Hematopoietic multipotent progenitor cell treated with erythropoietin and hydrocortisone succinate and interleukin-3 and kit ligand, for 17 days (in vitro differentiated cells): Measurements from ENCODE around the gene PIK3C2B.

ENCODE experiments used
- DNase-seq: peaks from one replicate; pipeline ENCODE4 v3.0.0-alpha.2; 2015; ENCODE audit warnings: low spot score

PIK3C2B gene

DNA sequence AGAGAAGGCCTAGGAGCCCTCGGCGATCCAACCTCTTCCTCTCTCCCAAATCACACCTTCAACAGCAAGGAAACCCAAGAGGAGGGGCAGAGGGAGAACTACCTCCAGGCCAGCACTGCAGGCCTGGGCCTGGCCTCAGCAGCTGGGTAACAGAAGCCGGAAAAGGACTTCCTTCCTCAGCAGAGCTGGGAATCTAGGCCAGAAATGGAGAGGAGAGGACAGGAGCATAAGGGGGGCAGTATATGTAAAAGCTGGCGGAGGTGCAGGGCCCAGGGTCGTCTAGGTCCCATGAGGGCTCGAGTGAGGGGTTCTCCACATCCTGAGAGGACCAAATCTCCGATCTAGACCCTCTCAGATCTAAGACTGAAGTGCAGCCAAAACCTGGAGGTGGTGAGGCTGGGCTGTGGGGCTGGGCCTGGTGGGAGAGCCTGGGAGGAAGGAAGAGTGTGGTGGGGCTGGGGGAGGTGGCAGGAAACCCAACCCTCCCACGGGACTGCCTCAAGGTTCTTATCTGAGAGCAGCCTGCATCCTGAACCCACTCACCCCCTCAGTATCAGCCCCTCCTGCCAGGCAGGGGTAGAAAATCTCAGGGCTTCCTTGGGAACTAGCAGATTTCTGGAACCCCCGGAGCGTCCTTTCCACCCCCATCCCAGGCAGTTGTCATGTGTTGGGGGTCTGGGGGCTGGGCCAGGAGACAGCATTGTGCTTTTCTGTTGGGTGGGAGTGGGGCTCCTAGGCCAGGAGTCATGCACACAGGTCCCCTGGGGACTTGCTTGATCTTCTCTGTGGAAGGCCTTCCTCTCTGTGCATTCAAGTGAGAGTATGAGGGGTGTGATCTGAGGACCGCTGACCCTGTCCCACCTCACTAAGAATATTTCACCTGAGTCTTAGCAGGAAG is 33.0 kb downstream of the PIK3C2B start:
- DNase-seq: no peak

DNA sequence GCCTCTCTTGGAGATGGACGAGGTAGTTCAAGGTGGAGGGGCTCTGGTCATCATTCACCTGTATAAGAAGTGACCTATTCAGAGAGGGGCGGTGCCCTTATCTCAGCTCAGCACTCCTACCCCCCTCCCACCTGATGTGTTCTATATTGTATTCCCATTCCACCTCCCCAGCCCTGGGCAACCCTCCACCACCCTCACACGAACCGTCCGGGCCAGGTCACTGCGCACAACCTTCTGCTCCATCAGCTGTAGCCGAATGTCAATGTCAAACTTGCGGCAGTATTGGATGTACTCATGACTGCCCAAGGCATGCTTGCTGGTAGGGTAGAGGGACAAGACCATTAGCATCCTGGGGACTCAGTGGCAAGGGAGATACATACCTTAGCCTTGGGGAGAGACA is 34.3 kb downstream of the PIK3C2B start:
- no peak for DNase-seq

DNA sequence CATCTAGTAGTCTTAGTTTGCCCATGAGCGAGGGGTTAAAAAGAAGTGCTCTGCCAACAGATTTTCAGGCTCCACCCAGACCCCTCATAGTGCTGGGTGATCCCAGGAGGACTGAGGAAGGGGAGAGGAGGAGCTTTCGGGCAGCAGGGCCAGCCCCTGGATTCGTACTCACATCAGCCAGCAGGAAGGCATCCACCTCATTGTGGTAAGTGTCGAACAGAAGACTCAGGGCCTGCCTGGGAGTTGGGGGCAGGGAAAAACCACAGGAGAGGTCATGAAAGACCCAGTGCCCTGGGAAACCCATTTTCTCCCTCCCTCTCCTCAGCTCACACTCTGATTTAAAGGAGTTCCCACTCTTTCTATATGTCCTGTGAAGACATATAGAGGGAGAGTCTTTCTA is 34.9 kb downstream of the PIK3C2B start:
- DNase-seq: no peak

DNA sequence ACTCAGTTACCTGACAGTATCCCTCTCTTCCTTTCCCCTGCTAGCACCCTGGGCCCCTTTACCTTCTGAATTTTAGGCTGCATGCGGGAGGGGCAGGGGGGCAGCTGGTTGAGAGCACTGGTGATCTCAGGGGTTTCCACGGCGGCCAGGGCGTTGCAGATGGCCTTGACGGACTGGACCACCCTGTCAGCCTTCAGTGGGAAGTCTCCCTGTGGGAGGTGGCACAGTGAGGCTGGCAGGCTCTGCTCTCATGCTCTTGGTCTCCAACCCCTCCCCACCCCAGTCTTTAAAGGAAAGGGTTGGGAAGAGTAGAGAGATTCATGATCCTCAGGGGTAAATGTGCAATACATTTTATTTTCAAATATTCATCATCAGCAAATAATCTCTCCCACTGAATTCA is 36.9 kb downstream of the PIK3C2B start:
- no peak for DNase-seq

DNA sequence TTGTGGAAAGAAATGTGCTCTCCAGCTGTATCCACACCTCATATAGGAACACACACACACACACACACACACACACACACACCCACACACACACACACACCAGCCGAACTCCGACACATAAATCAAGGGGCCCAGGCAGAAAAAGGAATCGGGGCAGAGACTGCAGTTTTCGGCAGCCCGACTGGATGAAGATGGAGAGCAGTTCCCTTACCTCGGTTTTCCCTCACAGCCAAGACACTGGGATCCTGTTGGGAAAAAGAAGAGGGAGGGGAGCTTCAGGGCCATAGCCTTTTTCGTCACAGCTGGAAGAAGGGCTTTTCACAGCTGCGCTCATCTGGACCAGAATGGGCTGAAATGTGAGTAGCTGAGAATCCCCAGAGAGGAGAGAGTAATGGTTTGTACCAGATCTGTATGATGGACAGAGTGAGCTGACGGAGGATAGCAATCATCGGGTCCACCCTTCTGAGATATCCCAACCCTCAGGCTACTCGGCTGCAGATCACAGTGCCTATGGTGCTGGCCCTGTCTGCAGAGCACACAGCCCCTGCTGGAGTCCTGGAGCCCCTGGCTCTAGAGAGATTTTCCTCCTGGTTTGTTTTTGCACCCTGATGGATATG is 37.7 kb downstream of the PIK3C2B start:
- no peak for DNase-seq

DNA sequence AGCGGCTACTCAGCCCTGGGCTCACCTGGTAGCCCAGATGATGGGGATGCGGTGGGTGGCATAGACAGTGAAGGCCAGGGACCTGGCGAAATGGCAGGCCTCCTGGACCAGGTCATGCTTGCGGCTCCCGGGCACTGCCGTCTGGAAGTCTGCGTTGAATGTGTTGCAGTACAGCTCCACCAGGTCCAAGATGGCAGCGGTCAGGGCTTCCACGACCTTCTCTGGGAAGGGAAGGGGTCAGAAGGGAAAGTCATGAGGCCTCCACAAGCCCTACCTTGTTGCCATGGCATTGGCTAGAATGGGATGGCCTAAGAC is 38.8 kb downstream of the PIK3C2B start:
- no peak for DNase-seq

DNA sequence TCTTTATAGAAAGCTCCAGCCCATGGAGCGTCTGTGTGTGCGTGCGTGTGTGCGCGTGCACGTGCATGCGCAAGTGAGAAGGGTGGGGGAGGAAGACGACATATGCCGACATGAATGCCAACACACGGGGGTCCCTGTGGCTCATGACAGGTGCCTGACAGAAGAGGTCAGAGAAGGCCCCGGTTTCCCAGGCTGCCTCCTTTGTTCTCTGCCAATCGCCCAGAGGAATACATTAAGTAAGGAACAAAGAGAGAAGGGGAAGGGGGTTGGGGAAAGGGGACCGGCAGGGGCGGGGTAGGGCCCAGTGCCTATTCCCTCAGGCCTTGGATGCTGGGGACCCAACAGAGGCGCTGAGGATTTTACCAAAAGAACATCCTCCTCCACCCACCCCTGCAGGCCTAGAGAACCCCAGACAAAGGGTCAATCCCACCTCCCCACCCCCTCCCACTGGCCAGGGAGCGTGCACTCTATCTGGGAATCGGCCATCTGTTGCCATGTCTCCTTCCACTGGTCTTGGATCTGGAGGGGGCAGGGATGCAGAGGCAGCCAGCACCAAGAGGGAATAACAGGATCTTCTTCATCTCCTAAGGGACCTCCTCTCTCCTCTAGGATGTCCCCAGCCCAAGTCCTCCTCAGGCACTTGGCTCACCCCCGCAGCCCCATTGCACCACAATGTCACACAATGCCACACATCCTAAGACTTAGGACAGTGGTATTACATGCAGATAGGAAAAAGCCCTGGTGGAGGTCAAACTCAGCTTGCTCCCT is 39.4 kb downstream of the PIK3C2B start:
- DNase-seq: no peak

DNA sequence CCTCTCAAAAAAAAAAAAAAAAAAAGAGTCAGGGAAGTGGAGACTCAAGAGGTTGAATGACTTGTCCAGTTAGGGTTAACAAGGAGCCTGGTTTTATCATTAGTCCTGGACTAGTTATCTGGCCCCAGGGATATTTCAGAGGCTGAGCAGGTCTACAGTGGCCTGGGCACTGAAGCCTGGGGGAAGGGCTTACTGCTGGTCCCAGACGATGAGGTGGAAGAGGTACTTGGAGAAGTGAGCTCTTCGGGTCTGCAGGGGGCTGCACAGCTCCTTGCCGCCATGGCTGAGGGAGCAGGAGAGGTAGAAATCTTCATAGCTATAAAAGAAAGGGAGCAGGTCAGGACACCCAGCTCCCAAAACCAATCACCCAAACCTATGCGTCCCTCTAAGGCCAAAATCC is 40.1 kb downstream of the PIK3C2B start:
- no peak for DNase-seq

DNA sequence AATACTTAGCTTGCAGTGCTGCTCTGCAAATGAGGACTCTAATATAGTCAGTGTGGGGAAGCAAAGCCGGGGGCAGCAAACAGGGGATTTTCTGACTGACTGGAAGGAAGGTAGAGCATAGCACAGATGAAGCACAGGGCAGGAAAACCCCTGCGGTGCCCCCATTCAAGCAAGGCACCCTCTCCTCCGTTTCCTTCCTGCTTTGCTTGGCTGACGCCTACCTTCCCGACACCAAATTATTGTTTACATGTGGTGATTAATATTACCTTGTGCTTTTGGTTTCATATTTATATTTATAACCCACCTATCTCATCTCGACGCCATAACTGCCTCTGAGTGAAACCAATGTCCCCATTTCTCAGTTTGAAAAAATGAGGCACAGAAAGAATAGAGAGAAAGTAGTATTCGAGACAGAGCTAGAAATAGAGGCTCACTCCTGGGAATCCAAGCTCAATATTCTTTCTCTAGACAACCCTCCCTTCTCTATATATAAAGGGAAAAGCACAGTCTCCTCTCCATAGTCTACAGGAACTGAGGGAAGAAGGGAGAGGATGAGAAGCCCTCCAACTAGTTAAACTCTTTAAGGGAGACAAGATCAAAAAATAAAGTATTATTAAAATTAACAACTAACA is 41.3 kb downstream of the PIK3C2B start:
- no peak for DNase-seq

DNA sequence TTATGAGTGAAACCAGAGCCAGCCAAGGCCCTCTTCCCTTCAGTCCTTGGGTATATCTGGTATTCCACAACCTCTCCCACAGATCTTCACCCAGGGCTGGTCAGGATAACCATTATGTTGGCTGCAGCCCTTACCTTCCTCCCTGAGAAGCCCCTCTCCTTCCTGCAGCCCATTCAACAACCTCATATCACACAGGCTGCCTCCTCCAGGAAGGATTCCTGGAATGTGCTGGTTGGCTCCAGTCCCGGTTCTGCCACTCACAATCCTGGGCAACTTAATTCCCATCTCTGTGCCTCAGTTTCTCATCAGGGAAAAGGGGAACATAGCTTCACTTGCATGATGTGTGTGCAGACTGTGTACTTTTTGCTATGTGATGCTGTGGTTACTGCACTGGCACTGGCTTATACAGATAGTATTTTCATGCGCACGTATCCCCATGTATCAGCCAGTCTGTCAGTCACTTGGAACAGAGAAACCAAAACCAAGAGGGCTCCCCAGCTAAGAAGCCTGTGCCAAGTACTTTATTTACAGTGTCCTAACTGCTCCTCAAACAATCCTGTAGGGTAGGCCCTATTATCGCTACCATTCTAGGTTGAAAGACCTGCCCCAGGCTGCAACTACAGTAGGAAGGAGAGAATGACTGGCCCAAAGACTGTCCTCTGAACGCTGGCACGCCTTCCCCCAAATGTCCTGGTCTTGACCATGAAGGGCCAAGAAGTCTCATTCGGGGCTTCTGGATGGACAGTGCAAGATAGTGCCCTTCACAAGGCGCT is 43.1 kb downstream of the PIK3C2B start:
- no peak for DNase-seq

DNA sequence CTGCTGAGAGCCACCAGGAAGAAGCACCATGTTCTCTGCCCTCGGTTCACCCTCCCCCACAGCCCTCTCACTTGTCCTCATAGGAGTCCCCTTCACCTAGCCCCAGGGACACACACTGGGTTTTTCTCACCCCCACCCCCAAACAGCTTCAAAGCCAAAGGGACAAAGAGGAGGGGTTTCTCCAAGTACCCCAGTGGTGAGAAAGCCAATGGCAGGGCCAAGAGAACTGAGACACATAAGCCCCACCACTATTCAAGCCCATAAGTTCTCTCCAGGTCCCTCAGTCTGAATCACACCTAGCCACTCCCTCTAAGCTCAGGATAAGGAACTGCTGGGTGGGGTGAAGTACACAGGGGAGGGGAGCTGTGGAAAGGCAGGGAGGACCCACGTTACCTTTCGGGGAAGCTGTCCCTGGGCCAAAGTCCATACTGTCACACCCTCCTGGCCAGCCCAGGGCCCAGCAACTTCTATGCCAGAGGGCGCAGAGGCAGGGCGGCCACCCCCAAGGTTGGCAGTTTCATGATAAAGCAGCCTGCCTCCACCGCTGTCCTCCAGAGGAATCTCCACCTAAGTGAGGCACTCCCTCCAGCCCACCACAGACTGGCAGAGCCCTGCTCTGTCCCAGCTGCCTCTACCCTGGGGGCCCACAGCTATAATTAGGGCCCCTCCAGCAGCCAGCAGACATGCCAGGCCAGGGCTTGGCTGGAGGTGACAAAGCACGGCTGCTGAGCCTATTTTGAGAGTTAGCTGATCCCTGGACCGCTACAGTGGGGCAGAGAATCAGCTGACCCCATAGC is 43.9 kb downstream of the PIK3C2B start:
- DNase-seq: no peak

DNA sequence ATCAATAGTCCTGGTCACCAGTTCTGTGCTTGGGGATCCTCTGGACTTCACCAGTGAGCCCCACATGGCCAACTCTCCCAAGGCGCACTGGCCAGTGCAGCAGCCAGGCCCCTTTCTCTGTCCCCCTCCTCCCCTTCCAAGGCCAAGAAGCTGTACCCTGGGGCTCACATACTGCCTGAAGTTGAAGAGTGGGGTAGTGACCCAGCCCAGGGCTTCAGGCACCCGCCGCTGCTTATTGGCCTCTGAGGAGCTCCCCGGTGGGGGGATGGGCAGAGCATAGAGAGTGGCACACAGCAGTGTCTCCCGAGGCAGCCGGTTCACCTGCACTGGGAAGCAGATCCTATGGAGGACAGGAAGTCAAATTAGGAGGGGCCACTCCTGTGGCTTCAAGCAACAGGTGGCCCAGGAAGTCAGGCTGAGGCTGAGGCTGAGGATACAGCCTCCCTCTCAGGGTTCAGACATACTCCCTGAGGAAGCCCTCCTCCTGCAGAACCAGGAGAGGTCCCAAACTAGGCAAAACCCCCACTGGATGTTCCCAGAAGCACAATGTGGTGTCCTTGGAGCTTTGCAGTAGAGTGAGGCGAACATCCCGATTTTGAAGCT is 44.8 kb downstream of the PIK3C2B start:
- DNase-seq: no peak

DNA sequence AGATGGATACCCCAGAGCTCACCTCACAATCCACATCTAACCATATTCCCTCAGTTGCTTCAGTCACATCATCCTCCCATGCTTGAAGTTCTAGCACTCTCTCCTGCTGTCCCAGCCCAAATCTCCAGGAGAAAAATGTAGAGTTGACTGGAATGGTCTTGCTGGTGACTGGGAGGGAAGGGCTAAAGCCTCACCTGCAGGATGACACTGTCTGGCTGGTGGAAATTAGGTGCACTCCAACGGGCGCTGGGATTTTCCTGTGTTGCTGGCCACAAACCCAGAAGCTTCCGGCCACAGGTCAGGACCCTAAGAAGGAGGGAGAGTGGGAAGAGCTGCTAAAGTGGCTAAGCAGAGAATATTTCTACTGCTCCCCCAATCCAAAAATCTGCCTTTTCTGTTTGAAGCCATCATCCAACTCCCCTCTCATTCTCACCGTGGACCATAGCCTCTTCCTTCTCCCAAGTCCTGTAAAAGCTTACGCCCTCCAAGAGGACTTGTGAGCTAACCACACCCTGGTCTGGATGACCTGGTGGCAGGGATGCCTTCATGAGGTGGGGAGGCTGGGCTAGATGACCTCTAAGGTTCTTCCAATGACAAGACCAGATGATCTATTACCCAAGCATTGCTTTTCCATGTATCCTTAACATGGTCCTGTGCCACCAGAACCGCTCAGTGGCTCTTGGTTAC is 45.5 kb downstream of the PIK3C2B start:
- DNase-seq: no peak

DNA sequence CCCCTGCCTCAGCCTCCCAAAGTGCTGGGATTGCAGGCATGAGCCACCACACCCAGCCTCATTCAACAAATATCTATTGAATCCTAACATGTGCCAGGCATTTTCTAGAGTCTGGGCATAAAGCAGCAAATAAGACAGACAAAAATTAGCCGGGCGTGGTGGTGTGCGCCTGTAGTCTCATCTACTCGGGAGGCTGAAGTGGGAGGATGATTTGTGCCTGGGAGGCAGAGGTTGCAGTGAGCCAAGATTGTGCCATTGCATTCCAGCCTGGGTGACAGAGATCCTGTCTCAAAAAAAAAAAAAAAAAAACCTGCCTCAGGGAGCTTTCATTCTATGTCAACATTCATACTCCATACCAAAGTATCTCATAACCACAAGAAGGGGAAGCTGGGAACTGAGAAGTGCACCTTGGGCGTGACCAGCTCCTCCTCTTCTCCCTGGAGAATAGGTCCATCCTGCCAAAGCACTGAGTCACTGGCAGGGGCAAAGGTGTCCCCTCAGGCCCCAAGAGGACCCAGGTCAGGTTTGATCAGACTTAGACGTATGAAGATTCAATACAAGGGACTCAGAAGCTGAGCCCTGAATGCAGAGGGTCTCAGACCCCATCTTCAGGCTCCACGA is 46.2 kb downstream of the PIK3C2B start:
- no peak for DNase-seq

DNA sequence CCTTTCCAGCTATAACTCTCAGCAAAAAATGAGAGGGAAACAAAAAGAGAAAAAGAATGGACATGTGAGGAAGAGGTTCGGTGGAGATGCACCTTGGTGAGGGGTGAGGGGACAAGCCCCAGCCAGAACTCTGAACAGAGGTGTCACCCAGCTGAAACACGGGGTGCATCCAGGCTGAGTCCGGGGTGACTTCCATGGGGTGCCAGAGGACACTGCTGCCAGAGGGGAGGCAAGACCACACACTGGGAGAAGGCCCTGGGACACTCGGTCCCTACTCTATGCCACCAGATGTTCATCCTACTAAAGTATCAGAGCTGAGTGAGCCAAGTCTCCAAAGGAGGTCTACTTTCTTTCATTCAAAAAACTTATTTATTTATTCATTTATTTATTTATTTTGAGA is 46.9 kb downstream of the PIK3C2B start:
- no peak for DNase-seq

DNA sequence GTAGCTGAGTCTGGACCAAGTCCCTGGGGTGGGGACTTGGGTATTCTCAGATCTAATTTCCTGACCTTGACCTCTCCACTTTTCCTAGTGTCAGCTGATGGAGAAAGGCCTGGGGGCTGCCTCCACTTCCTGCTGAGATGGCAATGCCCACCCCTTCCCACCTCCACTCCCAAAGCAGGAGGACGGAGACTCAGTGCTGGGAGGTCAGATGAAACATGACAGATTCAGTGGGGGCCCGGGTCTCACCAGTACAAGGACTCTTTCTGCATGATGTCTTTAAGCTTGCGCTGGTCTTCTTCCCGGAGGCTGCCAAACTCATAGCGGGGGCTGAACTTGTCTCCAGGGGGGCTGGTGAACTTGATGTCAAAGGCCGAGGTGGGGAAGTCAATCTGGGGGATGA is 47.4 kb downstream of the PIK3C2B start:
- DNase-seq: no peak

DNA sequence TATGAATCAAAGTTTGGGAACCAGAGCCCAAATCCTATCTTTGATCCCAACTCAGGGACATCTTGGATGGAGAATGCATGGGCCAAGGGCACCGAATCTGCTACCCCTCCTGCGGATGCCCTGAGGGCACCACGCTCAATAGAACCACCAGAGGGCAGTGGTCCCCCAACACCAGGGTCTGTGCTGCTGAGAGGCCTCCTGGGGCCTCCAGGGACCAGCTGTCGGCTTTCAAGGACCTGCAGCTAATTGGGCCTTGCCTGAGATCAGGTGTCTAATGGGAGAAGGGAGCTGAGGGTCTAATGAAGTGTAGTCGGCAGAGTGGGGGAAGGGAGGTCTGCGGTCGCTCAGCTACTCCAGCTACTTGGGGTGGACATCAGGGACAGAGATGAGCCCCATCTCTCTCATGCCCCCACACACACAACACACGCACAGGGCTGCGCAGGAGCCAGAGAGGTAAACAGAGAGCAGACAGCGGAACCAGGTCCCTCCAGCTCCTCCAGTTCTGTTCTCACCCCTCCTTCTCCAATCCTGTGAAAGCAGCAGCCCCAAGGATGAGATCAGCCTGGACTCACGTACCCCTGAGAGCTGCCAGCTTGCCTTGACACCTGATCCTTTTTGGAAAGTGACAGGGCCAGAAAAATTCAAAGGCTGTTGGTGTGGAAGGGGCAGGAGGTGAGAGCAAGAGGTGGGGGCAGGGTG is 48.0 kb downstream of the PIK3C2B start:
- peak; percentile 33 for DNase-seq

DNA sequence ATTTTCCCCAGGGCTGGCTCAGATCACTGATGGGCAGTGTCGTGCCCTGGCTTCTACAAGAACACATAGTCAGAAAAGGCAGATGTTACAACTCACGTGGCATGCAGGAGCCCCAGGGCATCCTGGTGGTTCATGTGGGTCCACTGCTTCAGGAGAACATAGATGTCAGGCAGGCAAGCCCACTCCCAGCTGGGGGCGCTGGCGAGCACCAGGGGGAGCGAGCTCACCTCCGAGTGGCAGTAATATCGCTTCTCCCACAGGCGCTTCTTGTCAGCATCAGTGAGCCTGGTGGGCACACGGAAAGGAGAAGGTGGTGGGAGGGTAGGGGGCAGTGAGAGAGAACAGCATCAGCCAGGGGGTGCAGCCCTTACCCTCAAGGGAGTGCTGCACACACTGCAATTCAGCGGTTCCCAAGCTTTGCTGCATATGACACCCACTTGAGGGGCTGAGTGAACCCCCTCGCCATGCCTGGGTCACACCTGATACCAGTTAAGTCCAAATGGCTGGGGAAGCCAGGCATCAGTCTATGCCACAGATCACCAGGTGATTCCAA is 48.7 kb downstream of the PIK3C2B start:
- peak; percentile 26 for DNase-seq
